Measurements from ENCODE around the gene CES3.

Gene CES3

DNA sequence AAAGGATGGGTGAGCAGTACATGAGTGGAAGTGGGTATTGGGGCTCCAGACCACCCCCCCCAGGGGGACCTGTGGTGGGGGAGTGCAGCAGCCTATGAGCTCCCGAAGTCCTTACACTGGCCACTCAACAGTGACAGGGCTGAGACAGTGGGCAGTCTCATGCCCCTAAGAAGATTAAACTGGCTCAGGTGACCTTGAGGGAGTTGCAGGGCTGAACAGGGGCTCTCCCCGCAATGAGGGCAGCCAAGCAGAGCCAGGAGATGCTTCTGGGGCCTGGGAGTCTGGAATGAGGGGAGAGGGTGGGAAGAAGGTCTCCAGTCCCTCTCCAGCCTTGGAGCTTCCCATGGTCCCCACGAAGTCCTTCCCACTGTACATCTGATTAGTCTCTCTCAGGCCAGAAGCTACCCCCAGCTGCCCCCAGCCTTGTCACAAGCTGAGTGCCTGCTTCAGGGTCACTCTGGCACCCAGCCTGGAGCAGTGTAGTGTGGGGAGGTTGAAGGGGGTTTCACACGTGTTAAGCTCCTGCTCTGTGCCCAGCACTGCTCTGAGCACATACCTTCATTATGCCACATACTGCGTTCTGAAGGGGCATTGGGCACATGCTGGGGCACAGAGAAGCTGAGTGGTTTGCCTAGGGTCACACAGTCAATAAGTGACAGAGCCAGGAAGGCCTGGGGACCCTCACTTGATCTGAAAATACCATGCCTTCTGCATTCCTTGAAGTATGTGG is 41.3 kb upstream of the CES3 start:
- no peaks in the 10 kb centered on the region for H4K20me1 ChIP-seq
- H3K27me3 ChIP-seq, result peaks cover 8% of the 10 kb centered on the region
- H3K27ac ChIP-seq, result 0 out of 2 replicates have a peak overlapping the region, but pooled peaks have one; percentile 18
- no peaks in the 10 kb centered on the region for H3K36me3 ChIP-seq
- peaks cover 61% of the 10 kb centered on the region for H3K4me1 ChIP-seq
- peak overlapping the region; percentile 45 for H3K4me2 ChIP-seq
- no peaks in the 10 kb centered on the region for H3K9me3 ChIP-seq
- no peak overlapping the region for H3K4me3 ChIP-seq
- 0 out of 2 replicates have a peak overlapping the region, but pooled peaks have one; percentile 3 for H3K9ac ChIP-seq
- no peak for TF ChIP-seq Cebpa-rat (IDR thresholded peaks at IDR 0.05)

DNA sequence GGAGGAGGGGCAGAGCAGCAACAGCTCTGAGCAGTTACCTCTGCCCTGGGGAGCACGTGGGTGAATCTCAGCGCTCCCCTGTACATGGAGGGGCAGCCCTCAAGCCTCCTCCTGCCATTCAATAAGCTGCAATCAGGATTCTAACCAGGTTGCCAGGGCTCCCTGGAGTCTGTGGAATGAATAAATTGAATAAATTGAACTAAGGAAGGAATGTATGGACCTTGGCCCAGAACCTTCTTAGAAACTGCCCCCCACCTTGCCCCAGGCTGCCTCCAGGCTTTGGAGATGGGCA is 40.8 kb upstream of the CES3 start:
- H3K4me1 ChIP-seq, result peaks cover 66% of the 10 kb centered on the region
- no peak for TF ChIP-seq Cebpa-rat (IDR thresholded peaks at IDR 0.05)
- H4K20me1 ChIP-seq, result no peaks in the 10 kb centered on the region
- H3K4me2 ChIP-seq, result peak overlapping the region; percentile 45
- no peaks in the 10 kb centered on the region for H3K9me3 ChIP-seq
- no peak overlapping the region for H3K4me3 ChIP-seq
- no peak overlapping the region for H3K9ac ChIP-seq
- H3K36me3 ChIP-seq, result no peaks in the 10 kb centered on the region
- no peak overlapping the region for H3K27ac ChIP-seq
- H3K27me3 ChIP-seq, result peaks cover 13% of the 10 kb centered on the region

DNA sequence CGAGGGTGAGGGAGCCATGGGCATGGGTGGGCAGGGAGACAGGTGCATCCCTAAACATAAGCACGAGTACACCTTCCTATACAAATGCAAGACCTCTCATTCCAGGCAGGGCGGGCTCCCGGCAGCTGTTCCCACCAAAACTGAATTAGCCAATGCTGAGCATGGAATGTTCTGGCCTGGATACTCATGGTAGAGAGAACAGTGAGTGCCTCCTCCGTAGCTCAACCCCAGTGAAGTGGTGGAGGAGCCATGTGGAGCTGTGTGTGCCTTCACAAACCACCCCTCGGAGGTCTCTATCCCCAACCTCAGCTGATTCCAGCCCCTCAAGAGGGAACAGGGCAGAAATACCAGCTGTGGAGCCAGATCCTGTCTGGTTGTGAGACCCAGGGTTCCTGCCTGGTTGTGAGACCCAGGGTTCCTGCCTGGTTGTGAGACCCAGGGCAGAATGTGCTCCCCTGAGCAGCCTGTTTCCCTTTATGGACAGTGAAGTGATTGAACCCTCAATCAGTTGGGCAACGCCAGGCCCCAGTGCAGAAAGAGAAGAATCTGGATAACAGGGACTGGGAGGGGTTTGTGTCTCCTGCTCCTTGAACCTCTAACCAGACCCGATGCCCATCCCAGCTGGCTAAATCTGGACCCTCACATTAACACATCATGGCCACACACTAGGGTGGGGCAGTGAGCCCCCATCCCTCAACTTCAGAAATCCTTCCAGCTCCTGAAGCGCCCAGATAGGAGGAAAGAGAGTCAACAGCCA is 40.0 kb upstream of the CES3 start:
- peaks cover 22% of the 10 kb centered on the region for H3K27me3 ChIP-seq
- H3K4me2 ChIP-seq, result peak overlapping the region; percentile 90
- no peaks in the 10 kb centered on the region for H4K20me1 ChIP-seq
- no peaks in the 10 kb centered on the region for H3K36me3 ChIP-seq
- peaks cover 75% of the 10 kb centered on the region for H3K4me1 ChIP-seq
- H3K9ac ChIP-seq, result peak overlapping the region; percentile 48; the same call in 1 of the 2 replicates
- H3K4me3 ChIP-seq, result no peak overlapping the region
- H3K9me3 ChIP-seq, result no peaks in the 10 kb centered on the region
- peak overlapping the region; percentile 89 for H3K27ac ChIP-seq
- no peak for TF ChIP-seq Cebpa-rat (IDR thresholded peaks at IDR 0.05)

- Histone ChIP-seq H4K20me1 (no peaks in the 10 kb centered on the region), H3K4me1 (peaks cover 83% of the 10 kb centered on the region), H3K9me3 (no peaks in the 10 kb centered on the region), H3K9ac (no peak overlapping the region), H3K27ac (peak overlapping the region; percentile 89), H3K27me3 (peaks cover 30% of the 10 kb centered on the region), H3K4me2 (peak overlapping the region; percentile 90), H3K36me3 (no peaks in the 10 kb centered on the region), H3K4me3 (no peak overlapping the region)
- TF ChIP-seq Cebpa-rat (IDR thresholded peaks at IDR 0.05), result no peak
Measured at GRCh38 chr16:66921729-66922450, 39.2 kb upstream of the CES3 start.

DNA sequence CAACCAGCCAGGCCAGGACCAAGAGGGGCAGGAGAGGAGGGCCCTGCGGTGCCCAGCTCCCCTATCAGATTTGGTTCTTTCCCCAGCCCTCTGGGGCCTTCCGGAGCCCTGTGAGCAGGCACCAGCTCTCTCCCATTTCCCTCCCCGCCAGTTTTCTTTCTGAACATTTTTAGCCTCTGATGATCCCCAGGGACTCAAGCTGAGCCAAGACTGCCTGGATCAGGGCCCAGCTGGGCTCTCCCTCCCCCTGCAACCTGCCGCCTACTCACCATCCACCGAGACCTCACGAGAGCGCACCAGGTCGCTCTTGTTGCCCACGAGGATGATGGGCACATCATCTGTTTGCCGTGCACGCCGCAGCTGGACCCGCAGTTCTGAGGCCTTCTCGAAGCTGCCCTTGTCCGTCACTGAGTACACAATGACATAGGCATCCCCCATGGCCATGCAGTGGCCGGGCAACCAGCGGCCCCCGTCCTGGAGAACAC is 37.8 kb upstream of the CES3 start:
- Histone ChIP-seq H3K27ac (peak overlapping the region; percentile 89), H3K4me3 (peak overlapping the region; percentile 45), H4K20me1 (no peaks in the 10 kb centered on the region), H3K4me2 (peak overlapping the region; percentile 90), H3K27me3 (peaks cover 34% of the 10 kb centered on the region), H3K4me1 (peaks cover 97% of the 10 kb centered on the region), H3K9ac (peak overlapping the region; percentile 63), H3K36me3 (no peaks in the 10 kb centered on the region), H3K9me3 (no peaks in the 10 kb centered on the region)
- TF ChIP-seq Cebpa-rat (IDR thresholded peaks at IDR 0.05), result no peak

DNA sequence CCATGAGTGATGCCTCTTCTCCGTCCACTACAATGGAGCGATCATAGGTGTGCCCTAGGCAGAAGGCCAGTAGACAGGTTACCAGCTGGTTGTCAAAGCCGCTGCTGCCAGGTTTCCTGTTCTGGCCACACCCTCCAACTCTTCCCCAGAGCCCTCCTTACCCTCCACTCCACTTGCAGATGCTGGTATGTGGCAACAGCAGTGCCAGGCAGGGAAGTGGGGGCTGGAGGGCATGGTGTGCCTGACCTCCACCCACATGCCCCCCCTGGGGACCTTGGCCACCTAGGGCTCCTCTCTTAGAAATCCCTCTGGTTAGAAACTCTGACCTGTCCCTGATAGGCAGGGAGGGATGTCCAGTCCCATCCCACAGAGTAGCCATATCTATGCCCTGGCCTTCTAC is 37.2 kb upstream of the CES3 start:
- Histone ChIP-seq H3K9me3 (no peaks in the 10 kb centered on the region), H3K4me3 (peak overlapping the region; percentile 45), H3K4me1 (peaks cover 99% of the 10 kb centered on the region), H3K9ac (no peak overlapping the region; the same call in 1 of the 2 replicates), H3K27me3 (peaks cover 34% of the 10 kb centered on the region), H3K4me2 (peak overlapping the region; percentile 90), H4K20me1 (no peaks in the 10 kb centered on the region), H3K36me3 (no peaks in the 10 kb centered on the region), H3K27ac (peak overlapping the region; percentile 89)
- peak; percentile 84 for TF ChIP-seq Cebpa-rat (IDR thresholded peaks at IDR 0.05)

- H3K36me3 ChIP-seq, result no peaks in the 10 kb centered on the region
- H3K4me3 ChIP-seq, result peak overlapping the region; percentile 54
- no peak for TF ChIP-seq Cebpa-rat (IDR thresholded peaks at IDR 0.05)
- H4K20me1 ChIP-seq, result no peaks in the 10 kb centered on the region
- H3K4me2 ChIP-seq, result peak overlapping the region; percentile 90
- H3K4me1 ChIP-seq, result peaks cover 91% of the 10 kb centered on the region
- no peak overlapping the region for H3K9ac ChIP-seq
- H3K27ac ChIP-seq, result 0 out of 2 replicates have a peak overlapping the region, but pooled peaks have one; percentile 89
- H3K27me3 ChIP-seq, result peaks cover 34% of the 10 kb centered on the region
- H3K9me3 ChIP-seq, result no peaks in the 10 kb centered on the region
Measured at GRCh38 chr16:66924527-66925321, 36.3 kb upstream of the CES3 start.

GRCh38 chr16:66925322-66925840 is 35.7 kb upstream of the CES3 start, which contains the start of gene RRAD:
Gene RRAD (minus strand): TSS chr16:66925535. CDS start chr16:66925179, 356 bp downstream.
- Histone ChIP-seq H3K4me2 (peak within 1 kb of the TSS; percentile 90), H3K27ac (0 out of 2 replicates have a peak within 1 kb of the TSS, but pooled peaks have one; percentile 89), H3K9ac (no peak within 1 kb of the TSS), H3K9me3 (no peaks in the 10 kb centered on the region), H3K27me3 (peaks cover 34% of the 10 kb centered on the region), H3K4me3 (peak within 1 kb of the TSS; percentile 54), H4K20me1 (no peaks in the 10 kb centered on the region), H3K36me3 (no peaks in the 10 kb centered on the region), H3K4me1 (peaks cover 84% of the 10 kb centered on the region)
- no peak for TF ChIP-seq Cebpa-rat (IDR thresholded peaks at IDR 0.05)
